D721Med (cell line): Measurements from ENCODE around the gene HTRA3.

Experiments used
- DNase-seq: peaks from one replicate; pipeline ENCODE4 v3.0.0; 2011; ENCODE audit warnings: low spot score; ENCODE audit not compliant: insufficient read length
- FAIRE-seq: peaks from 2 replicates; lab custom pipeline; 2011; peaks lifted over from hg19 to GRCh38; lab: Jason Lieb, UNC
- CTCF ChIP-seq: IDR thresholded peaks from 2 replicates; pipeline ENCODE4 v1.5.1; 2012; ENCODE audit warnings: mild to moderate bottlenecking, control low read depth; ENCODE audit not compliant: insufficient read depth; ENCODE audit errors: missing control alignments

The HTRA3 gene

GRCh38 chr4:8250637-8251036, 18.9 kb upstream of the HTRA3 start:
- FAIRE-seq (no peak), DNase-seq (no peak)
- no peak for TF ChIP-seq CTCF

DNA sequence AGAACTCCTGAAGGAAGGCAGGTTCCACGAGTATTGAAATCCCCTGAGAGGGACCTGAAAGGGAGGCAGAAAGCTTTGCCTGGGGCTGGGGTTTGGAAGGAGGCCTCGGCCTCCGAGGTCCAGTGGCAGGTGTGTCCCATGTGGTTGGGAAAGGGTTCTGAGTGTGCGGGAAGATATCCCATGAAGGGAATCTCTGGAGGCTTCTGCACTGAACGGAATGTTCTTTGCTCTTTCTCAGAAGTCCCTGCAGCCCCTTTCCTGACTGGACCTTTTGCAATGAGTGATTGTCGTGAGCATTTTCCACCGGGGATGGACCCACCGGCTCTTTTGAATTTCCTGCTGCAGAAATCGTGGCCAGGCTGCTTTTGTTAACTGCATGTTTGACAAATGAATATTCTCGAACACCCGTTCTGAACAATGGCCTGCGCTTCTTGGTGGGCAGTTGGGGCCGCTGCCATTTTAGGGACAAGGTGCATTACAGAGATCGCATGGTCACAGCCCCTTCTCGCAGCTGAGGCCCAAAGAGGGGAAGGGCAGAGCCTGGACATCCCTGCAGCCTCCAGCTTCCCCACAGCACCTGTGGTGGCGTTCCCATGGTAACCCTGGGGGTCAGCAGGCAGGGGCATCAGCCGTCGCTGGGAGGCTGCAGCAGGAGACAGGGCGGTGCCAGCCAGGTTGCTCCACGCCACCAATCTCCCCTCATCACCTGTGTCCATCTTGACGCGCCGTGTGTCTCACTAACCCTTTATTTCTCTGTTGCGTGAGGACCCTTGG, 18.3 kb upstream of the HTRA3 start:
- FAIRE-seq (no peak), DNase-seq (no peak)
- TF ChIP-seq CTCF, result no peak

DNA sequence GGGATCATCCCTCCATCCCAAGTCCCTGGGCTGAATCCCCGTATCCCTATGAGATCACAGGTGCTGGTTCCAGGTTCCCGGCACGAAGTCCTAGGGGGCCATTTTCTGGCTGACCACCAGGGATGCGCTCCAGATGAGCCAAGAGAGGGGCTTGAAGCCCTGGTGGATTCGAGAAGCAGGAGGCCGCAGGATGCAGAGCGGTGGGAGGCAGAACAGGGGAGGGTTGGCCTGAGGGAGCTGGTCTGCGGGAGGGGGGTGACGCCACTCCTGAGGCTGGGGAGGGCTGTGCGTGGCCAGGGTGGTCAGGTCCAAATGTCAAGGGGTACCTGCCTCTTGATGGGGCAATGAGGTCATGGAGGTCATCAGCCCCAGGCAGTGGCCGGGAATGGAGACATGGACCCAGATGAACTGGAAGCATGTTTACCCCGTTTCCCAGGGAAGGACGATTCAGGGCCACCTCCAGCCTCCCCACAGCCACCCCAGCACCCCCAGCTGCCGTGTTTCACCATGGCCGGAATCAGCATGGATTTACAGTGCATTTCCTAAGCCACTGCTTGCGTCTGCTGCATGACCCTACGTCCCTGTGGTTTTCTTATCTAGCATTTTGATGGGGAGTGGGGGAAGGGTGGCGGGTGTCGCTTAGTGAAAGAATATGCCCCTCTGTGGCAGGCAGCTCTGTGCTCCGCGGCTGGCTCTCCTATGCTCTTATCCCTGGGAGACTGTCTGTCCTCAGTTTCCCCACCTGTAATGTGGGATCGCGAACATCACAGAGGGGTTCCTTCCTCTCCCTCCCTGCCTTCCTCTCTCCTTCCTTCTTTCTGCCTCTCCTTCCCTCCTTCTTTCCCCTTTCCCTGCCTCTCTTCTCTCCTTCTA, 17.0 kb upstream of the HTRA3 start:
- no peak for DNase-seq
- no peak for TF ChIP-seq CTCF
- FAIRE-seq, result no peak

DNA sequence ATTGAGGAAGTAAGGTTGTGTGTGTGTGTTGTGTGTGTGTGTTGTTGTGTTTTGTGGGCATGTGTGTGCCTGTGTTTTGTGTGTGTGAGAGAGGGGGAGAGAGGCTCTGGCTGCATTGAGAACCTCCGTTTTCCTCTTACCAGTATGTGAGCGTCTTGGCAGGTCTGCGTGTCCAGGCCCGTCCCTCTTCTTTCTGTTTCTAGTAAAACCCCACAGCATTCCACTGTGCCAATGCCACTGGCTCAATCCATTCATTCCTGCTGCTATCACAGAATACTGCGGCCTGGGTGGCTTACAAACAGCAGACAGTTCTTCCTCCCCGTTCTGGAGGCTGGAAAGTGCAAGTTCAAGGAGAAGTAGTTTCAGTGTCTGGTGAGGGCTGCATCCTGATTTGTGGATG, 15.5 kb upstream of the HTRA3 start:
- DNase-seq (no peak), FAIRE-seq (no peak)
- TF ChIP-seq CTCF, result no peak

- no peak for DNase-seq
- TF ChIP-seq CTCF, result no peak
- no peak for FAIRE-seq
Measured at GRCh38 chr4:8255698-8256441, 13.7 kb upstream of the HTRA3 start.

GRCh38 chr4:8257854-8258253, 11.7 kb upstream of the HTRA3 start:
- DNase-seq (no peak), FAIRE-seq (no peak)
- no peak for TF ChIP-seq CTCF
